Measurements from ENCODE around the gene ZNF30. TPM values are rescaled to one million over a fixed set of nuclear protein-coding genes. Genes with fewer than 3 reads are reported as not detected.

The ZNF30 gene
- total RNA-seq: 11.8 TPM

DNA sequence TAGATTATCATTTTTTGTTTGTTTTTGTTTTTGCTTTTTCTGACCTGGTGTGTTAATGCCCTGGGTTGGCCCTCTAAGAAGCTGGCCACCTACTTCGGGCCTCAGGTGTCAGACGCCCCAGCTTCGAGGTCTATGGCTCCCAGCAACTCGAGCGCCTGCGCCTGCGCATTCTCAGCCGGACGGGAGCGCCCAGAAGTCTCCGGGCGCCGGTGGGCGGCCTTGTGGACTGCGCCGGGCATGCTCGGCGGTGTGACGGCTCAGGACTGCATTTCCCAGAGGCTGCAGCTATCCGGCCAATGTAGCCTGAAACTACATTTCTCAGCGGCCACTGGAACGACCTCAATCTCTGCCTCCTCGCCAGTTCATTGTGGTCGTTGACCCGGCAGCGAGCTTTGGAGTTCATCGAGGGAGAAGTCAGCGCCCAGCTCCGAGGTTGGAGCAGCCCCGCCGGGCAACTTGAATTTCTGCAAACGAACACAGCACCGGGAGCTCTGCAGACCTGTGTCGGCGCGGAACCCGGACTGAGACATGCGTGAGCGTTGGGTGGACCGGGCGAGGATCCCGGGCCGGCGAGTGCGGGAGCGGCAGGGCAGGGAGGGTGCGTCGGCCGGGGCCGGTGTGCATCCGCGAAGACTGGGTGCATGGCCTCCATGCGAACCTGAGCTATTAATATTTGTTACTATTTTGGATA lies at the start of gene ZNF30:
ZNF30 (plus strand) TSS at position 219 of the 691 bp plus-strand sequence. CDS start 3,045 bp downstream, outside the sequence.
- peak; percentile 39 to 93 for DNase-seq (ENCODE audit: low spot score in 2 of 2)
- Histone ChIP-seq H3K27ac (peak within 1 kb of the TSS; percentile 31 to 64), H3K27me3 (no peaks in the 10 kb centered on the region), H3K9me3 (no peaks in the 10 kb centered on the region), H3K4me1 (peaks cover 0 to 6% of the 10 kb centered on the region in 2 donors), H3K36me3 (peaks cover 0 to 3% of the 10 kb centered on the region in 2 donors), H3K4me3 (peak within 1 kb of the TSS; percentile 62 to 77)
- intact Hi-C loops (cut with DNase I): no loop called here
- TF ChIP-seq, protein P1, sequence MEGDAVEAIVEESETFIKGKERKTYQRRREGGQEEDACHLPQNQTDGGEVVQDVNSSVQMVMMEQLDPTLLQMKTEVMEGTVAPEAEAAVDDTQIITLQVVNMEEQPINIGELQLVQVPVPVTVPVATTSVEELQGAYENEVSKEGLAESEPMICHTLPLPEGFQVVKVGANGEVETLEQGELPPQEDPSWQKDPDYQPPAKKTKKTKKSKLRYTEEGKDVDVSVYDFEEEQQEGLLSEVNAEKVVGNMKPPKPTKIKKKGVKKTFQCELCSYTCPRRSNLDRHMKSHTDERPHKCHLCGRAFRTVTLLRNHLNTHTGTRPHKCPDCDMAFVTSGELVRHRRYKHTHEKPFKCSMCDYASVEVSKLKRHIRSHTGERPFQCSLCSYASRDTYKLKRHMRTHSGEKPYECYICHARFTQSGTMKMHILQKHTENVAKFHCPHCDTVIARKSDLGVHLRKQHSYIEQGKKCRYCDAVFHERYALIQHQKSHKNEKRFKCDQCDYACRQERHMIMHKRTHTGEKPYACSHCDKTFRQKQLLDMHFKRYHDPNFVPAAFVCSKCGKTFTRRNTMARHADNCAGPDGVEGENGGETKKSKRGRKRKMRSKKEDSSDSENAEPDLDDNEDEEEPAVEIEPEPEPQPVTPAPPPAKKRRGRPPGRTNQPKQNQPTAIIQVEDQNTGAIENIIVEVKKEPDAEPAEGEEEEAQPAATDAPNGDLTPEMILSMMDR (IDR thresholded peaks at IDR 0.05): no peak

DNA sequence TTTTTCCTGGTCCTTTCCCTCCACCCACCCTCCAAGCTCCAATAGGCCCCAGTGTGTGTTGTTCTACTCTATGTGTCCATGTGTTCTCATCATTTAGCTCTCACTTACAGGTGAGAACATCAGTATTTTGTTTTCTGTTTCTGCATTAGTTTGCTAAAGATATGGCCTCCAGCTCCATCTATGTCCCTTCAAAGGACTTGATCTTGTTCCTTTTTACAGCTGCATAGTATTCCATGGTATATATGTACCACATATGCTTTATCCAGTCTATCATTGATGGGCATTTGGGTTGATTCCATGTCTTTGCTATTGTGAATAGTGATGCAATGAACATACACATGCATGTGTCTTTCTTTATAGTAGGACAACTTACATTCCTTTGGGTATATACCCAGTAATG lies 47.1 kb upstream of the ZNF30 start:
- H3K4me1 ChIP-seq: no peaks in the 10 kb centered on the region
- no peaks in the 10 kb centered on the region for H3K36me3 ChIP-seq
- intact Hi-C loops (cut with DNase I): no loop called here
- no peak overlapping the region for H3K4me3 ChIP-seq
- no peaks in the 10 kb centered on the region for H3K27me3 ChIP-seq
- TF ChIP-seq, protein P1 (IDR thresholded peaks at IDR 0.05): no peak
- H3K9me3 ChIP-seq: no peaks in the 10 kb centered on the region
- H3K27ac ChIP-seq: no peak overlapping the region
- DNase-seq (ENCODE audit: low spot score in 2 of 2): no peak

DNA sequence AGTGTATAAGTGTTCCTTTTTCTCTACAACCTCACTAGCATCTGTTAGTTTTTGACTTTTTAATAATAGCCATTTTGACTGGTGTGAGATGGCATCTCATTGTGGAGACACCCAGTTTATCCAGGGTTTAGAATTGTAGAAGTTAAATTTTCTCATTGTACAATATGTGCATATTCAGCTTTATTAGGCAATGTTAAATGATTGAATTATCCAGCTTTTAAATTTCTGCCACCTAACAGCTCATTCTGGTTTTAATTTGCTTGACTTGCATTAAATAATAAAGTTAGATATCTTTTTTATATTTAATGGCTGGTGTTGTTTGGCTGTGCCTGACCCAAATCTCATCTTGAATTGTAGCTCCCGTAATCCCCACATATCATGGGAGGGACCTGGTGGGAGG lies 46.7 kb upstream of the ZNF30 start:
- H3K27me3 ChIP-seq: no peaks in the 10 kb centered on the region
- no peak overlapping the region for H3K27ac ChIP-seq
- H3K36me3 ChIP-seq: no peaks in the 10 kb centered on the region
- DNase-seq (ENCODE audit: low spot score in 2 of 2): no peak
- H3K9me3 ChIP-seq: no peaks in the 10 kb centered on the region
- H3K4me3 ChIP-seq: no peak overlapping the region
- TF ChIP-seq, protein P1 (IDR thresholded peaks at IDR 0.05): no peak
- intact Hi-C loops (cut with DNase I): no loop called here
- H3K4me1 ChIP-seq: no peaks in the 10 kb centered on the region

DNA sequence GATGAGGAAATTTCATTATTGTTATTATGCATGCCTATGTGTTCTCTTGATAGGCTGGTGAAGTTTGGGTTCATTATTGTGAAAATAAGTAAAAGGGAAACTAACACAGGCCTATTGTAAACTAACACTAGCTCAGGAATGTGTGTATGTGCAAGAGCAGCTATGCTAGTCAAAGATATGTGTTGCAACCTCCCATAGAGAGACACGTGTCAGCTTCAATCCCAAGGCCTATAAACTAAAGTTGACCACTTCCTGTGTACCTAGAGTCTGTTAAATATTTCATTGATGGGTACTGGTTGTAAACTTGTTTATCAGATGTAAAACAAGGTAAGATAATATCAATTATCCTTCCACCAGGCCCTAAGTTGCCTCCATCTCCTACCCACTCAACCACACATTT lies 44.7 kb upstream of the ZNF30 start:
- Histone ChIP-seq H3K4me1 (no peaks in the 10 kb centered on the region), H3K9me3 (peaks cover 0 to 4% of the 10 kb centered on the region in 2 donors), H3K27me3 (no peaks in the 10 kb centered on the region), H3K36me3 (no peaks in the 10 kb centered on the region), H3K27ac (no peak overlapping the region), H3K4me3 (no peak overlapping the region)
- no peak for DNase-seq (ENCODE audit: low spot score in 2 of 2)
- intact Hi-C loops (cut with DNase I): no loop called here
- TF ChIP-seq, protein P1 (IDR thresholded peaks at IDR 0.05): no peak

DNA sequence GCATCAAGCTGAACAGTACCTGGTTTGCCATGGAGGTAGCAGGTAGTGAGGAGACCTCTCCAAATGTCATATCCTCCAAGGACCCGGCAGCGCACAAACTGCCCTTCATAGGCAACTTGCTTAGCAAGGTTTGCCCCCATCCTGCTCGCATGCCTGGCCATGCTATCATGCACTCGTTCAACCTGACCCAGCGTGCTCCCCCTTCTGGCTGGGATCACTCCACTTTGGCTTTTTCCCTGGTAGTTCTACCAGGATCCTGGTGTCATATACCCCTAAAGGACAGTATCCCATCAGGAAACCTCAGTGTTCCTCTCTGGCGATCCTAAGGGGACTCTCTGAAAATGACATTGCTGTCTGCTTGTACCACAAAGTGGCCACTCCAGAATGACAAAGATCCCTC lies 38.6 kb upstream of the ZNF30 start:
- Histone ChIP-seq H3K27me3 (no peaks in the 10 kb centered on the region), H3K9me3 (peaks cover 0 to 4% of the 10 kb centered on the region in 2 donors), H3K4me3 (no peak overlapping the region), H3K36me3 (no peaks in the 10 kb centered on the region), H3K27ac (no peak overlapping the region), H3K4me1 (no peaks in the 10 kb centered on the region)
- no peak for DNase-seq (ENCODE audit: low spot score in 2 of 2)
- TF ChIP-seq, protein P1 (IDR thresholded peaks at IDR 0.05): no peak
- intact Hi-C loops (cut with DNase I): no loop called here

All from ascending aorta (tissue), 2 donors.